ENCODE measurements around the gene DEFB124. TPM values are rescaled to one million over a fixed set of nuclear protein-coding genes. Genes with fewer than 3 reads are reported as not detected.
"Not testable (repeated sequence)": the region's sequence is repeated elsewhere in the genome, so short reads cannot be mapped to it uniquely, and the experiment has no call there.

Gene DEFB124
- total RNA-seq, 2 experiments from 2014 or later = not detected

GRCh38 chr20:31440012-31440659 is 34.8 kb downstream of the DEFB124 start, which contains the start of gene DEFB123:
Gene DEFB123 (plus strand): TSS chr20:31440632. CDS start chr20:31440699, 67 bp downstream.
- no peak for DNase-seq
- H3K36me3 Mint-ChIP-seq (ENCODE audit: low read depth) = no peaks in the 10 kb centered on the region
- H3K9me3 Mint-ChIP-seq = no peaks in the 10 kb centered on the region
- H3K27ac Mint-ChIP-seq = no peak within 1 kb of the TSS
- CTCF ChIA-PET = interaction anchor here (0.6 to 1.9 kb wide), 4 partner anchors 17 to 466 kb away, joined by 3 to 9 read pairs (median 4); no protein-coding TSS in a partner anchor
- no peak within 1 kb of the TSS for H3K4me3 Mint-ChIP-seq
- H3K27me3 Mint-ChIP-seq = peaks cover 2% of the 10 kb centered on the region
- POLR2A ChIA-PET = no interaction called here
- no peaks in the 10 kb centered on the region for H3K4me1 Mint-ChIP-seq

- Mint-ChIP-seq H3K36me3 (ENCODE audit: low read depth) (no peaks in the 10 kb centered on the region), H3K27ac (no peak overlapping the region), H3K4me1 (no peaks in the 10 kb centered on the region), H3K27me3 (peaks cover 6% of the 10 kb centered on the region), H3K9me3 (no peaks in the 10 kb centered on the region), H3K4me3 (no peak overlapping the region)
- ChIA-PET POLR2A (no interaction called here), CTCF (interaction anchor here (0.7 to 1.0 kb wide), 2 partner anchors 17 to 72 kb away, joined by 4 to 6 read pairs; no protein-coding TSS in a partner anchor)
- no peak for DNase-seq
These were observed 44.3 kb downstream of the DEFB124 start for GRCh38 chr20:31430568-31431115.

DNA sequence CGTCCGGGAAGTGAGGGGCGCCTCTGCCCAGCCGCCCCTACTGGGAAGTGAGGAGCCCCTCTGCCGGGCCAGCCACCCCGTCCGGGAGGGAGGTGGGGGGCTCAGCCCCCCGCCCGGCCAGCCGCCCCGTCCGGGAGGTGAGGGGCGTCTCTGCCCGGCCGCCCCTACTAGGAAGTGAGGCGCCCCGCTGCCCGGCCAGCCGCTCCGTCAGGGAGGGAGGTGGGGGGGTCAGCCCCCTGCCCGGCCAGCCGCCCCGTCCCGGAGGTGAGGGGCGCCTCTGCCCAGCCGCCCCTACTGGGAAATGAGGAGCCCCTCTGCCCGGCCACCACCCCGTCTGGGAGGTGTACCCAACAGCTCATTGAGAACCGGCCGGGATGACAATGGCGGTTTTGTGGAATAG is 47.4 kb downstream of the DEFB124 start:
- H3K27ac Mint-ChIP-seq; DNase-seq; H3K4me1 Mint-ChIP-seq; H3K36me3 Mint-ChIP-seq (ENCODE audit: low read depth); H3K4me3 Mint-ChIP-seq; H3K9me3 Mint-ChIP-seq; H3K27me3 Mint-ChIP-seq; CTCF ChIA-PET; POLR2A ChIA-PET: not testable (repeated sequence)

- H3K27ac Mint-ChIP-seq; POLR2A ChIA-PET; H3K36me3 Mint-ChIP-seq (ENCODE audit: low read depth); H3K9me3 Mint-ChIP-seq; DNase-seq; H3K27me3 Mint-ChIP-seq; H3K4me3 Mint-ChIP-seq; H3K4me1 Mint-ChIP-seq; CTCF ChIA-PET: not testable (repeated sequence)
These were observed 47.9 kb downstream of the DEFB124 start for GRCh38 chr20:31426891-31427551.

DNA sequence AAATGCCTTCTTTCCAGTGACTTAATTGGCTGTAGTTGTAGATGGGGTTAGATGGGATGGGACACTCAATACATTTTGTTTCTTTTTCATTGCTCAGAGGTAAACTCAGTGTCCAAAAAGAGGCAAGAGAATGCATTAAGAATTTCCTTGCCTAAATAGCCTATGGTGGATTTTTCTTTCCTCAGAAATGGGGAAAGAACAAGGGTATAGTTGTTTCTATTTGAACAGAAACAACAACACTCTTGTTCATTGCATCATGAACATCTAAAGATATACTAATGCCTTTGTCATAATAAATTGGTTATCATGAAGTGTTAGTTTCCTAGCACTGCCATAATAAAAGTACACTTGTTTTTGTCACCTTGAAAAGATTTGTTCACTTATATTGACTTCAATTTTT is 49.1 kb downstream of the DEFB124 start:
- no peaks in the 10 kb centered on the region for H3K9me3 Mint-ChIP-seq
- CTCF ChIA-PET = interaction anchor here (2.0 kb wide), 1 partner anchor 77 kb away, joined by 8 read pairs; no protein-coding TSS in a partner anchor
- no peaks in the 10 kb centered on the region for H3K4me1 Mint-ChIP-seq

GRCh38 chr20:31418307-31418706 is 56.6 kb downstream of the DEFB124 start:
- Mint-ChIP-seq H3K36me3 (ENCODE audit: low read depth) (no peaks in the 10 kb centered on the region), H3K9me3 (no peaks in the 10 kb centered on the region), H3K4me3 (no peak overlapping the region), H3K27me3 (peaks cover 2% of the 10 kb centered on the region), H3K27ac (no peak overlapping the region), H3K4me1 (no peaks in the 10 kb centered on the region)
- CTCF ChIA-PET = no interaction called here
- no peak for DNase-seq
- POLR2A ChIA-PET = no interaction called here

More for the DNA sequence above, 49.1 kb downstream of the DEFB124 start:
- Mint-ChIP-seq H3K36me3 (ENCODE audit: low read depth) (no peaks in the 10 kb centered on the region), H3K4me3 (no peak overlapping the region), H3K27ac (no peak overlapping the region), H3K27me3 (peaks cover 4% of the 10 kb centered on the region)
- DNase-seq = no peak
- POLR2A ChIA-PET = no interaction called here

GRCh38 chr20:31415653-31416052 is 59.3 kb downstream of the DEFB124 start:
- no peak for DNase-seq
- no peaks in the 10 kb centered on the region for H3K27me3 Mint-ChIP-seq
- ChIA-PET POLR2A (no interaction called here), CTCF (no interaction called here)
- no peaks in the 10 kb centered on the region for H3K36me3 Mint-ChIP-seq (ENCODE audit: low read depth)
- H3K9me3 Mint-ChIP-seq = no peaks in the 10 kb centered on the region
- H3K4me3 Mint-ChIP-seq = no peak overlapping the region
- no peak overlapping the region for H3K27ac Mint-ChIP-seq
- H3K4me1 Mint-ChIP-seq = no peaks in the 10 kb centered on the region

Other genes with a start within 250 kb of the DEFB124 start
- gene DEFB115, start 217.5 kb downstream of the DEFB124 start, total RNA-seq = not detected
- not detected for gene DEFB116, start 166.5 kb downstream of the DEFB124 start, total RNA-seq
- gene DEFB118, start 106.5 kb downstream of the DEFB124 start, total RNA-seq = not detected
- not detected for gene DEFB119, start 84.5 kb downstream of the DEFB124 start, total RNA-seq
- not detected for gene DEFB121, start 68.9 kb downstream of the DEFB124 start, total RNA-seq
- not detected for gene DEFB123, start 34.5 kb downstream of the DEFB124 start, total RNA-seq
- gene REM1, start 161 bp upstream of the DEFB124 start, total RNA-seq = not detected
- gene HM13, start 39.3 kb upstream of the DEFB124 start, total RNA-seq = 100 to 1,000 TPM; 162 to 165 TPM
- gene ID1, start 130.2 kb upstream of the DEFB124 start, total RNA-seq = under 1 TPM; 0.48 to 0.58 TPM
- gene COX4I2, start 162.8 kb upstream of the DEFB124 start, total RNA-seq = not detected
- gene BCL2L1, start 247.7 kb upstream of the DEFB124 start, total RNA-seq = 10 to 100 TPM; 67.7 to 72.5 TPM